GM19328 (cell line): ENCODE measurements around the gene PCSK5.
"Not testable (repeated sequence)": the region's sequence is repeated elsewhere in the genome, so short reads cannot be mapped to it uniquely, and the experiment has no call there.

Experiments
- ATAC-seq: cut with Tn5 transposase; IDR thresholded peaks from one replicate; pipeline ENCODE4 v1.9.1; 2021; ENCODE audit warnings: mild to moderate bottlenecking, moderate library complexity; ENCODE audit not compliant: unreplicated experiment

Gene PCSK5

DNA sequence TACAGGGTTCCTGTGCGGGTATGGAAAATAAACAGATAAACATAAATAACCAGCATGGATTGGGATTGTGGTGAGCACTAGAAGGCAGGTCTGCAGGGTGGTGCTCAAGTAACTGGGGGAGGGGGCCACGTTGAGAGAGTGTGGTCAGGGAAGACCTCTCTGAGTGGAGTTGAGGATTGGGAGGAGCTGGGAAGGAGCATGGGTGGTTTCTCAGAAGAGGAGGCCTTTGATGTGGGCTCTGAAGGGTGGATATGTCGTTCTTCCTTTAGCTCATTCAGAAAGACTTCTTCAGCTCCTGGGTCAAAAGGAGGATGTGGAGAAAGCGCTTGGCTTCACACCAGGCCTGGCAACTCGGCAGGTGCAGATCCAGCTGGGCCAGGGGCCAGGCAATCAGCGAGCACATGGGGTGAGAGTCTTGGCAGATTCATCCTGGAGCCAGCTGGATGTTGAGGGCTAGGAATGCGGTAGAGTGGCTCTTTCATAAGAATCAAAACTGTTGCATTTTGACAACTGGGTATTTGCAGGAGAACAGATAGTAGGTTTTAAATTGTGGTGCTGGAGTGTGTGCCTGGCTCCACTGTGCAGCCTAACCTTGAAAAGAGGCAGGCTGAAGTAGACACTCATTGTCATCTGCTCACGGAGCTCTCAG is 71.7 kb downstream of the PCSK5 start:
- no peak for ATAC-seq

DNA sequence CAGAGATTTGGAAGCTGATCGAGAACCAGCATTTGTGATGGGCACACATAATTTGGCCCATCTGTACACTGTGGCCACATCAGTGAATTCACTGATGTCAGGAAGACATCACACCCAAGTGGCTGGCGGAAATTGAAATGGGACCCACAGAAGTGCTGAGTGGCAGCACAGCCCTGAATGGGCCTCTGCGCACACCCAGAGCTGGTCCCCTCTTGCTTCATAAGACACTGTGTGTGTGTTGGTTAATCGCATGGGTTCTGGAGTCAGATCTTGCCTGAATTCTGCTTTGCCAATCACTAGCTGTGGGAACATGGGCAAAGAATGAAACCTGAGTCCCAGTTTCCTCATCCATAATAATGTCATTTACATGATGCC is 72.2 kb downstream of the PCSK5 start:
- no peak for ATAC-seq

DNA sequence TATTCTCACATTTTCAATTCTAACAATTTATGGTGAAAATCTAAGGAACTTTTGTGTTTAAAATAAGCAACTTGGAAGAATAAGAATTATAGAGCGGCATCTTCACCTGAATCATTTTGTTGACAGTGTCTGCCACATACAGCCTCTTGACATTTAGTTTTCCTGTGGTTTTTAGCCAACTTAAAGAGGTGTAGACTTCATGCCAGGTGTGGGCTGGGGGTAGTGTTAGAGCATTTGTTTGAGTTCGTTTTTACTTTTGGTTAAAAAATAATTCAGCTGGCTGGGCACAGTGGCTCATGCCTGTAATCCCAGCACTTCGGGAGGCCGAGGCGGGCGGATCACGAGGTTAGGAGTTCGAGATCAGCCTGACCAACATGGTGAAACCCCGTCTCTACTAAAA is 72.8 kb downstream of the PCSK5 start:
- ATAC-seq: not testable (repeated sequence)

DNA sequence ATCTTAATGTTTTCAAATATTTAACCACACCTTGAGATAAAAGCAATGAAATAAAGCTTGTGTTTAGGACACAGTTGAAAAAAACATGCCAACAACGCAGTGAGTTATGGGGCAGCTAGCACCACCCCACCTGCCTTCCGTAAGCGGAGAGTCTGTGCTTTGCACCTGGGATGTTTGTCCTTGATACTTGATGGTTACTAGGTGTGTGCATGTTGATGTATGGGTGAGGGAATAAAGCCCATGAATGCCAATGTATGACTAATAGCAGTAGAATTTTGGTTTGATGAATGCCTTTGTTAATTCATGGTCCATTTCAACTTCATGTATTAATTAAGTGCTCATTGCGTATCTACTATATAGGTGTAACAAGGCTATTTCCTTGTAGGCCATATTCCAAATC is 74.0 kb downstream of the PCSK5 start:
- no peak for ATAC-seq

DNA sequence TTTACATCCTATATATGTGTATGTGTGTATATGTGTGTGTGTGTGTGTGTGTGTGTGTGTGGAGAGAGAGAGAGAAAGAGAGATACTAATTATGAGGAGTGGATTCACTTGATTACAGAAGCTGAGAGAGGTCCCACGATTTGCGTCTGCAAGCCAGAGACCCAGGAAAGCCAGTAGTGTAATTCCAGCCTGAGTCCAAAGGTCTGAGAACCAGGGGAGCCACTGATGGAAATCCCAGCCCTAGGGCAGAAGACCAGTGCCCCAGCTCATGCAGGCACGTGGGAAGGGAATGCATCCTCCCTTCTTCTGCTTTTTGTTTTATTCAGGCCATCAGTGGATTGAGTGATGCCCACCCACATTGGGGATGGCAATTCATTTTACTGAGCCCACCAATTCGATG is 74.8 kb downstream of the PCSK5 start:
- ATAC-seq: no peak

DNA sequence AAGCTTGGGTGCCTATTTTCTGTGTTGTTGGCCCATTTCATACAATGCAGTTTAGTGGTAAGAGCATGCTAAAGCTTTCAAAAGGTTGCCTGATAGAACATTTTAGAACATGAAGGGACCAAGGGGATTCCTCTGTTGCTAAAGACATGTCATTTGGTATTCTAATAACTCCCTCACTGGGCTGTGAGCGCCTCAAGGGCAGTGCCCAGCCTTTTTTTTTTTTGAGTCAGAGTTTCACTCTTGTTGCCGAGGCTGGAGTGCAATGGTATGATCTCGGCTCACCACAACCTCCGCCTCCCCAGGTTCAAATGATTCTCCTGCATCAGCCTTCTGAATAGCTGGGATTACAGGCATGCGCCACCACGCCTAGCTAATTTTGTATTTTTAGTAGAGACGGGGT is 77.1 kb downstream of the PCSK5 start:
- ATAC-seq: no peak

DNA sequence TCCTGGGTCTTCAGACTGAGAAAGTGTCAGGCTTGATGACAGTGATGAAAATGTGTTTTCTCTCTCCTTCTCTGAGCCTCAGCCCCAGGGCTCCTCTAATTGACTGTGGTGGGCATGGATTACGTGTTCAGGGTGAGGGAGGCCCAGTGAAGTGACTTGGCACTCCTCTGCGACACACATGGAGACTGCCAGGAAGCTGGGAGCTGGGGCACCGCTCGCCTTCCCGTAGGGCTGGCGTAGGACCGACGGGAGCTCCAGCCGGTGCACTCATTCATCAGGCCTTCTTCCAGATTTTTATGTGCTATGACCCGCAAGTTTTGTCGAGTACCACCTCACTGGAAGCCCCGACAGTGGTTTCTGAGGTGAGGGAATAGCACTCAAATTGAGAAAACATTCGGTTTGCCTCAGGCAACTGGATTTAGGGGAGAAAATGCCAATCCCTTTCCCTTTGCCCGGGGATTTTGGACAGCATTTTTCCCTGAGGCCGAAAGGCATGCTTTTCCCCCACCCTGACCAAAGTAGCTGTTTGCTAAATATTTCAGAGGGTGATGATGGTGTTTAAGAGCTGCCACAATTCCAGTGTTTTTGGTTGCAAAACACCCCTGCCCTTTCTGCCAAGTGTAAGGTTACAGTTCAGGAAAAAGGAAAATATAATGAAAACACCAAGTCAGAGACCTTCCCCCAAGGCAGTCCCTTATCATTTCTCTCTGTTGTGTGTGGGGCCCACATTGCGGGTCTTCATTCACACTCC is 83.7 kb downstream of the PCSK5 start:
- no peak for ATAC-seq

DNA sequence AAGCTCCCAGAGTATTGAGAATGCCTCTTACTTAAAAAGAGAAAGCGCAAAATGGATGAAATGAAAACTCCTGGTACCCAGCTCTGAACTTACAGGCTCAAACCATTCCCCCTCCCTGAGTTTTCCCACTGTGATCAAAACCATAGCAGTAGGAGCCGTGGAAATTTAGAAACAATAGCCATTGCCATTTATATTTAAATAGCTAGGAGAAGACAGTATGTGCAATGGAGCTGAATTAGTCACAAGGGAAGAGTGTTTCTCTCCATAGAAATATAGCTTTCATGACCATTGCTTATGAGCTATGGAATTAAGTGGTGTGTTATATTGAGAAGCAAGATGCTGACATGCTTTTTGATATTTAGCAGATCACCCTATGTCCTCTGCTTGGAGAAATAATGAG is 84.6 kb downstream of the PCSK5 start:
- no peak for ATAC-seq

DNA sequence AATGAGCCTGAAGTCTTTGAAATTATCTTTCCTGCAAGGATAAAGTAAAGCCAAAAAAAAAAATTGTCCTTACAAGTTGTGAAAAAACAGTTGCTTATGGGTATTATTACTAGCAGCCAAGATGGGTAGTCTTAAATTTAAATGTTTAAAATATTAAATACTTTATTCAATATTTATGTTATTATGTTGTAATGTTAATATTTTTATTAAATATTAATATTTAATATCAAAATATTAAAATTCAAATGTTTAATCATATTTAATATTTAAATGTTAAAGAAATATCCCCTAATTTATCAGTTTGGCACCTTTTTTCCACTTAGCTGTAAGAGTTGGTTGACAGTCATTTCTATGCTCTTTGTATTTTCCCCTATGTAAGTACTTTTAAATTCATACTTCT is 86.1 kb downstream of the PCSK5 start:
- ATAC-seq: no peak

DNA sequence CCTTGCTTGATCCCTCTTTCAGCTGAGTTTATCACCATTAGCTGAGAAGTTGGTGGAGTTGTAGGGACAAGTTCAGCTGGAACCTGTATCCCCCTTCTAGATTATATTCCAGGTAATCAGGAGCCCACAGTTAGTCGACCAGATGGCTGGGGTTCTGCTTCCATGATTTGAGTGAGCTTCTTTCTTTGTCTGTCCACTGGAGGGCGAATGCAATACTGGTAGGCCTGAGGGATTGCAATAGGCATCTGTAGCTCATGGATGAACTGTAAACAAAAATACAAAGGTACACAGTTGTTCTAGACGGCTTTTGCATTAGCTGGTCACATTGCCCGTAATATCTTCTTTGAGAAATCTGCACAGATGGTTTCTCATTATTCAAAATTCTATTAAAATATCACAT is 88.9 kb downstream of the PCSK5 start:
- ATAC-seq: no peak

DNA sequence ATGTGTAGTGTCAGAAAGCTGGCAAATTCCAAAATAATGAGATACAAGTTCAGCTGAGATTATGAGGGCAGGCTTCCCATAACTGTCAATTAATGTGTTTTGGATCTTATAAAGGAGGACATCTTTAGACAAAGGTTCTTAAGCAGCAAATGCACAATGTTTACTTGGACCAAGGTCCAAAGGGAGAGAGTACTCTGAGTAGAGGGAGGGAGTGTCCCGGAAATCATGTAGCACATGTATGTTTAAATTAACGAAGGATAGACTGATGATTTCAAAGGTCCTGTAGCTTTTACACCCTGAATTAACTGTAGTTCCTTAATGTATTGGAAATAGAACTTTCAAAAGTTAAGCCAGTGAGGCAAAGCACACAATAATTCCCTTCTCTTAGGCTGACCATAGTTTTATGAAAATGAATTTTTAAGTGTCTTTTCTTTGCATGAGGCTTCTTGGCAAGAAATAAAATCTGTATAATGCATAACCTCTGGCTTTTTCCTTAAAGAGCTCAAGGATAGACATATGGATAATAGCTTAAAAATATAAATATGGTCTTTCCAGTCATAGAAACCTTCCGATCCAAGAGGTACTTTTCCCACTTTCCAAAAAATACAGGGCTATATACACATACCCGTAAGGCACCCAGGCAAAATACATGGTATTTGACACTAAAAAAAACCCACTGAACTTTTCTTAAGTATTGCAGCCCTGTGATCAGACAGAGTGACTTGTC is 93.0 kb downstream of the PCSK5 start:
- no peak for ATAC-seq

DNA sequence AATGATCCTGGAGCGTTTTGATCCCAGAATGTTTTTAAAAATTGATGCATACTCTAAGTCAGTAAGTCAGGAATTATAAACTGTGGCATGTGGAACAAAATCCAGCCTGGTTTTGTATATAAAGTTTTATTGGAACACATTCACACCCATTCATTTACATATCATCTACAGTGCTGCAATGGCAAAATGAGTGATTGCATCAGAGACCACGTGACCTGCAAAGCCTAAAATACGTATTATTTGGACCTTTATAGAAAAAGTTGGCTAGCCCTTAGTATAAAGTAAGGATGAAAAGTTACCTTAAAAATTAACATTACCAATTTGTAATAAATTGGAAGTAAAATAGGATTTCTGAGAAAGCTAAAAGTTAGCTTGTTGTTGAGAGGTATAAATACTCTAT is 95.0 kb downstream of the PCSK5 start:
- no peak for ATAC-seq

DNA sequence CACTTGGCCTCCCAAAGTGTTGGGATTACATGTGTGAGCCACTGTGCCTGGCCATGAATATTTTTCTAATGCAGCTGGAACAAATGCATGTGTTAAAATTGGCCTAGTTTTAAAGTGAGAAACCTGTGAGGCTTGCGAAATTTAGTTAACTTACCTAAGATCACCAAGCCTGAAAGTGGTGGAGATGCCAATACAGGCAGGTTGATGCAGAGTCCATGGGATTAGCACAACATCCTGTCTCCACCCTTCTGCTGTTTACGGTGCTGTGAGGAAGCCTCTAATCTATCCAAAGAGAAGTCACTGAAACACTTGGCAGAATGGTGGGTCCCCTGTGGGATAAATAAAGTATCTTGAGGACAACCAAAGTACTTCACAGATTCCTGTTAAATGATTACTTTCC is 98.2 kb downstream of the PCSK5 start:
- ATAC-seq: no peak

DNA sequence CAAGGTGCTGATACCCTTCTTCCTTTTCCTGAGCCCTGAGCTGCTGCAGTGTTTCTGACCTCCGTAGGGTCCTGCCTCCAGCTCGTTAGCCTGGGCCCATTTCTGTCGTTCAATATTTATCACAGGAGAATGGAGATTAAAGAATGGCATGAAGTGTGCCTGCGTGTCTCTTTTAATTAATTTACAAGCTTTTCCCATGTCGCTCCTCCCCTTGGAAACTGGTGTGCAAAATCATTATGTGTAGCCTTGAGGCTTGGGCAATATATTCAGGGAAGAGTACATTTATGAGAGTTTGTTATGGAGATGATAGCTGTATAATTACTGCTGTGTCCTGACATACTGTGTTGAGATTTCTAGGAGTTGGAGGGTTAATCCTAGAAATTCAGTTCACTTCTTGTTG is 99.7 kb downstream of the PCSK5 start:
- ATAC-seq: no peak

DNA sequence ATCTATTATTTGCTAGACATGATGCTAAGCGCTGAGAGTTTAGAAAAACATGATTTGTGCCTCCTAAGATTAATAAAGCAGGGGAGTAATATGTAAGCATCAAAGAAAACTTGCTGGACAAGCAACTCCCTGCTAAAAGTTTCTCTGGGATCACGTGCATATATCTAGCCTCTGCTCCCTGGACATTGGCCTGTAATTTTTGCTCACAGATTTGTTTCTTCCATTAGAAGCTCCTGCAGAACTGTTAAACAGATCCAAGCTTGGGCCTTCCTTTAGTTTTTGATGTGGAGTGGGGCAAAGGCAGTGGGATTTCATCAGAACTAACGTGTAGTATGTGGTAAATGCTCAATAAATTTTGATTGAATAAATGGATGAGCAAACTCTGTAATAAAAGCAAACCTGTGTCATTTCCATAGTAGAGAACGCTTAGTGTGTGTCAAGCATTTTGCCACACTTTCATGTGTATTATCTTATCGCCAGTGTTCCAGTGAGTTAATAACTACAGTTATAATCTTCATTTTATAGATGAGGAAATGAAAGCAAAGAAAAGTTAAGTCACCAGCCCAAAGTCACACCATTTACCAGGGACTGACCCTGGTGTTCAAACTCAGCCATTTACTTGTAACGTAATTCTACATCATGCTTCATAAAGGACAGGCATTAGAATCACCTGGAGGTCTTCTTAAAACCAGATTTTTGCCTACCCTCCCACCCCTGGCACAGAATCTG is 100.3 kb downstream of the PCSK5 start:
- no peak for ATAC-seq

DNA sequence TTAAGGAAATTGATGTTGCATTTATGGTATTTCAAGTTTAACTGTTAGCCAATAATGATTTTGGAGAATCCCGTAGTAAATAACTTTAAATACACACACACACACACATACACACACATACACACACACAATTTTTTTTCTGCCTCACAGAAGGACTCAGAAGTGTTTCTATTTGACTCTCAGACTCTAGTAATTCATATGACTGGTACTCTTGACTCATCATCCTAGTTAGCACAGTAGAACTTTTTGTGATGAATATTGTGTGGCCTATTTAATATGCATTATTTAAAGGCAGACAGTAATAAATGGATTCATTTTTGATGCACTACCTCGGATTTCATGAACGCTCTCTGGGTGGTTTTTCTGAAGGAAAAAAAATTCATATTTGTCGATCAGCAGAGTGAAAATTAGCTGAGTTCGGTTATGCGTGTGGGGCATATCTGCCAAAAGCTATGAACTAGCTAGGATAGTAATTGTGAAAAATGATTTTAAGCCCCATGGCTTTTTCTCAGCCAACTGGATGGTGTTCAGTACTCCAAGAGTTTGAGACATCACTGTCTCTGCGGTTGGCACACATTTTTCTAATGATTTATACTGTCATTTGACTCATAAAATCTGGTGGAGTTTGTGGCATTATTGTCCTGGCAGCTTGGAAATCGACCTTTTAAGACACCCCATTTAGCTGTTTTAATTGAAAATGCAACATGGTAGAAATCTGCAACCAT is 102.2 kb downstream of the PCSK5 start:
- ATAC-seq: no peak

DNA sequence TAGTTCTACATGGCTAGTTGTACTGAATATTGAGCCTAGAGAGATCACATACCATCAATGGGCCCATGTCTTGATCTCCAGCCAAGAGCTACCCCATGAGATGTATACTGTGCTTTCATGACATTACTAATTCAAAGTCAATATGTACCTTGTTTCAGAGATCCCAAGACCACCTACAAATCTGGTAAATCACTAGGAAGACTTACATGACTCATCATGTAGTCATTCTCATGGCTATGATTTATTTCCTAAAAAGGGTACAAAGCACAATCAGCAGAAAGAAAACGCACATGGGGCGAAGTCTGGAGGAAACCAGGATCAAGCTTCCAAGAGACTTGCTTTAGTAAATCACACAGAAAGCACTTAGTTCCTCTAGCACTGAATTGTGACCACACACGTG is 103.0 kb downstream of the PCSK5 start:
- no peak for ATAC-seq

DNA sequence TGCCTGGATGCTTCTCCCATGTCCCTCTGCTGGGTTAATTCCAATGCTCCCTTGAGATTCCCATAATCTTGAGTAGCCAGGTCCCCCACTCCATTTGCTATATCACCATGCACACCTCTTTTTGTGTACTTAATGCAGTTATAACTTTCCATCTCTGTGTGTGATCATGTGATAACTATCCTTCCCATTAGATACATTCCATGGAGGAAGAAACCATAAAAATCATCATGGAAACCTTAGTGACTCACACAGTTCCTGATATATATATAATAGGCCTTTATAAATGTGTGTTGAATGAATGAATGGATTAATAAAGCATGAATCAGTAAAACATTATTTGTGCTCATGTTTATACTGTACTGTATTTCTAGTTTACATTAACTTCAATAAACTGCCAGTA is 104.6 kb downstream of the PCSK5 start:
- ATAC-seq: no peak

DNA sequence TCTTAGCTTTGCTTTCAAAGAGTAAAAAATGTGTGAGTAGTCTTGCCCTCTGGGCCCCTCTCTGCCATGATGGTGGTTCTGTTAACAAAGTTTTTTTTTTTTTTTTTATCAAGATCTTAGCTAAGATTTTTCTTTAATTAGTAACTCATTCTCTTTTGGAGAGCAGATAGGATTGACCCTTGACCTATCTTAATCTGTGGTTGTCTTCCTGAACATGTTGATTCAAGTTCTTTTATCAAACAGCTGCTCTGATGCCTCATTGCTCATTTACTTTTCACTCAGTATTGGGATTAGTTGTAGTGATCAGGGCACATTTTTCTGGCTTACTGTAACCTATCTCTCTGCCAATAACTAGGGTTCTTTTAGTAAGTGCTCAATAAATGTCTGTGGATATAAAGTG is 106.3 kb downstream of the PCSK5 start:
- ATAC-seq: no peak

DNA sequence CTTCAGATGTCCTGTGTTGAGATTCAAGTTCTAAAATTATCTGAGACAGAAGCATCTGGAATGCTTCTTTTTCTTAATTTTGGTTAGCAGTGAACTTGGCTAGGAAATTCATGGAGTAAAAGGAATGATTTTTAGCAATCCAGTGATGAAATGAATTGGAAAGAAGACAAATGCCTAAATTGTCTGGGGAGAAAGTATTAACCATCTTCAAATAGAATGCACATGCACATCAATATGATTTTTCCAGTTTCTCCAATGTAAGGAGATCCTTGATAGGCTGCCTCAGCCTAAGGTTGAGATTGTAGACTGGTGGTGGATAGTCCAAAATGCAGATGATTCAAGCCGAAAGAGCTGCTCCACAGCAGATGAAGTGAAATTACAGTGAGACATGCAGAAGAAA is 106.7 kb downstream of the PCSK5 start:
- no peak for ATAC-seq
